ENCODE results near the gene MFAP3.

DNA sequence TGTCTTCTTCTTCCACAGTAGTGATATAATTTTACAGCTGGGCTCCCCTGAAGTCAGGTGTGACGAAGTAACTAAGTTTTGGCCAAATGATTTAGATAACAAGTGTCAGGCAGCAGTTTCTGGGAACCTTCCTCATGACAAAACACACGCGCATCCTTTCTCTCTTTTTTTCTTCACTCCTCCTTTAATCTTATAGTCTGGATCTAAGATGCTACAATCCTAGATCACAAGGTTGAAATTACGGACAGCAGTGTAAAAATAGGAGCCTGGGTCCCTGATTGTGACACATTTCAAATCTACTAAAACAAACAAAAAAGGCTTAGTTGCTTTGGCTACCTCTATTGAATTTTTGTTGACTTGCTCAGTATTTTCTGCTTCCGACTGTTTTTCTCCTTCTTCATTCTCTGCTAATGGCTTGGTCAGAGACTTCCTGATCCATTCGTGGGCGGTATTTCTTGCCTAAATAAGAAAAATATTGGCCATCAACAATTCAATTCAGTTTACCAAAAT, 36.2 kb upstream of the MFAP3 start:
- TF ChIP-seq EZH2 (IDR thresholded peaks at IDR 0.05; ENCODE audit: borderline replicate concordance, low read depth, low read length, severe bottlenecking) (no peak), POLR2AphosphoS5 (IDR thresholded peaks at IDR 0.05; ENCODE audit: insufficient read depth, low read depth, low read length) (no peak)
- TF ChIP-seq, protein P1, sequence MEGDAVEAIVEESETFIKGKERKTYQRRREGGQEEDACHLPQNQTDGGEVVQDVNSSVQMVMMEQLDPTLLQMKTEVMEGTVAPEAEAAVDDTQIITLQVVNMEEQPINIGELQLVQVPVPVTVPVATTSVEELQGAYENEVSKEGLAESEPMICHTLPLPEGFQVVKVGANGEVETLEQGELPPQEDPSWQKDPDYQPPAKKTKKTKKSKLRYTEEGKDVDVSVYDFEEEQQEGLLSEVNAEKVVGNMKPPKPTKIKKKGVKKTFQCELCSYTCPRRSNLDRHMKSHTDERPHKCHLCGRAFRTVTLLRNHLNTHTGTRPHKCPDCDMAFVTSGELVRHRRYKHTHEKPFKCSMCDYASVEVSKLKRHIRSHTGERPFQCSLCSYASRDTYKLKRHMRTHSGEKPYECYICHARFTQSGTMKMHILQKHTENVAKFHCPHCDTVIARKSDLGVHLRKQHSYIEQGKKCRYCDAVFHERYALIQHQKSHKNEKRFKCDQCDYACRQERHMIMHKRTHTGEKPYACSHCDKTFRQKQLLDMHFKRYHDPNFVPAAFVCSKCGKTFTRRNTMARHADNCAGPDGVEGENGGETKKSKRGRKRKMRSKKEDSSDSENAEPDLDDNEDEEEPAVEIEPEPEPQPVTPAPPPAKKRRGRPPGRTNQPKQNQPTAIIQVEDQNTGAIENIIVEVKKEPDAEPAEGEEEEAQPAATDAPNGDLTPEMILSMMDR (IDR thresholded peaks at IDR 0.05; ENCODE audit: extremely low read depth in 1 of 2, insufficient read depth in 1 of 2, low read depth in 1 of 2, low read length in 2 of 2): no peak
